Spleen (tissue), 11 donors: ENCODE measurements around the gene SRPK2. TPM values are rescaled to one million over a fixed set of nuclear protein-coding genes. Genes with fewer than 3 reads are reported as not detected.

Experiments
- DNase-seq: peaks from one replicate; pipeline ENCODE4 v3.0.0-alpha.2; 2020
- H3K27ac ChIP-seq, 8 donors: fragments of 200-600 bp; sonication (generic) in 7 of 8; 1 replicate in 4 of 8; 2 replicates in 4 of 8; pipeline versions ENCODE4 v1.5.0 to v1.8.0; 2016 to 2021; ENCODE audit warnings: inconsistent platforms in 4 of 8, mild to moderate bottlenecking in 4 of 8, moderate library complexity in 1 of 8
- H3K27me3 ChIP-seq, 7 donors: fragments of 200-600 bp; sonication (generic) in 6 of 7; replicated peaks in 1 of 7; 1 replicate in 4 of 7; 2 replicates in 3 of 7; pipeline versions ENCODE4 v1.5.0 to v1.8.0; 2016 to 2021; ENCODE audit warnings: inconsistent platforms in 3 of 7, mild to moderate bottlenecking in 1 of 7
- H3K36me3 ChIP-seq, 6 donors: fragments of 200-600 bp; sonication (generic) in 5 of 6; 1 replicate in 4 of 6; 2 replicates in 2 of 6; pipeline versions ENCODE4 v1.5.0 to v1.8.0; 2016 to 2021; ENCODE audit warnings: inconsistent platforms in 2 of 6
- H3K4me1 ChIP-seq, 6 donors: fragments of 200-600 bp; sonication (generic) in 5 of 6; 1 replicate in 3 of 6; 2 replicates in 3 of 6; pipeline versions ENCODE4 v1.5.0 to v1.8.0; 2016 to 2021; ENCODE audit warnings: inconsistent platforms in 3 of 6
- H3K4me3 ChIP-seq, 8 donors: fragments of 200-600 bp; sonication (generic) in 7 of 8; 1 replicate in 4 of 8; 2 replicates in 4 of 8; pipeline versions ENCODE4 v1.5.0 to v1.8.0; 2016 to 2021; ENCODE audit warnings: inconsistent platforms in 4 of 8, mild to moderate bottlenecking in 4 of 8, moderate library complexity in 2 of 8
- H3K9me3 ChIP-seq, 8 donors: fragments of 200-600 bp; sonication (generic) in 7 of 8; 1 replicate in 4 of 8; 2 replicates in 4 of 8; pipeline versions ENCODE4 v1.5.0 to v1.8.0; 2016 to 2021; ENCODE audit warnings: inconsistent platforms in 4 of 8
- CTCF ChIP-seq, 11 experiments: fragments of 200-600 bp in 7 of 11; fragments of 450-650 bp in 4 of 11; sonication (generic) in 4 of 11; IDR thresholded peaks in 8 of 11; conservative IDR thresholded peaks in 3 of 11; 1 replicate in 7 of 11; 2 replicates in 4 of 11; pipeline versions ENCODE4 v1.4.0 to v1.8.0; 2016 to 2021; ENCODE audit warnings: antibody characterized with exemption in 11 of 11, inconsistent platforms in 4 of 11, mild to moderate bottlenecking in 1 of 11
- POLR2A ChIP-seq, 3 donors: fragments of 450-650 bp; IDR thresholded peaks; one replicate each; pipeline ENCODE4 v1.5.1; 2017; ENCODE audit warnings: antibody characterized with exemption in 3 of 3, mild to moderate bottlenecking in 1 of 3
- POLR2AphosphoS5 ChIP-seq, 3 donors: sonication (generic); formaldehyde crosslinking; IDR thresholded peaks; one replicate each; pipeline ENCODE4 v1.5.1; 2017; ENCODE audit warnings: antibody characterized with exemption in 3 of 3
- WGBS, 5 donors: extraction: QIAGEN DNeasy Blood & Tissue Kit in 3 of 5; methylation state at CpG; one replicate each; pipeline versions ENCODE4 v1.1.5 to v1.1.7; 2013 to 2018; 5-methylcytosine and 5-hydroxymethylcytosine counted together
- intact Hi-C: fragments of 100-400 bp; cut with DNase I; formaldehyde crosslinking; loops from one replicate; pipeline ENCODE4 v1.15.0; 2023; ENCODE audit warnings: low total_unique reads
- polyA plus RNA-seq, 3 donors: library from polyadenylated mRNA; stranded (reverse); fragments of 200-250 nt; gene quantifications; one replicate each; pipeline ENCODE4 v1.2.1, GENCODE V29; 2013
- total RNA-seq, 7 donors: library from RNA; depleted of rRNA in 3 of 7; stranded (reverse); fragments of >200 nt in 3 of 7; fragmentation: NEBNext Ultra II Directional in 4 of 7; extraction: Animal tissue kit (Norgen Biotek cat#: 25700) in 4 of 7; gene quantifications; one replicate each; pipeline versions ENCODE4 v1.1.0 to v1.2.1, GENCODE V29; 2016 to 2021
- donor health status: healthy with polysubstance abuse.
- donor health status: DM: no; HTN: no; CAD: no; lungs with moderate emphysema.
- donor health status: DM: no; HTN: no; CAD: no.
- donor health status: Bipolar disorder and iron deficiency.
- donor health status: healthy.
- donor health status: DM: no; HTN: no; CAD: no.
- donor health status: DM: yes; HTN: yes; CAD: no.

Gene SRPK2
- total and polyA plus RNA-seq, 10 donors: 9.6 to 60.3 (median 46.2) TPM

GRCh38 chr7:105389088-105389650 lies 448 bp upstream of the SRPK2 start:
- DNase-seq: no peak
- H3K36me3 ChIP-seq: no peaks in the 10 kb centered on the region
- H3K4me3 ChIP-seq: peak overlapping the region; percentile 45 to 97 (median 92)
- WGBS, 5 donors: 6 to 11% (median 10%) methylated on average over 24 to 45 of the region's 45 CpGs
- no peaks in the 10 kb centered on the region for H3K27me3 ChIP-seq
- intact Hi-C loops: no loop called here
- H3K4me1 ChIP-seq: peaks cover 9 to 37% (median 13%) of the 10 kb centered on the region in 6 donors
- TF ChIP-seq POLR2A (IDR thresholded peaks at IDR 0.05): no peak
- TF ChIP-seq POLR2AphosphoS5 (IDR thresholded peaks at IDR 0.05): peak in 1 of 3 donors; percentile 4
- no peaks in the 10 kb centered on the region for H3K9me3 ChIP-seq
- H3K27ac ChIP-seq: peak overlapping the region in 6 of 8 donors; percentile 49 to 89 (median 78)

DNA sequence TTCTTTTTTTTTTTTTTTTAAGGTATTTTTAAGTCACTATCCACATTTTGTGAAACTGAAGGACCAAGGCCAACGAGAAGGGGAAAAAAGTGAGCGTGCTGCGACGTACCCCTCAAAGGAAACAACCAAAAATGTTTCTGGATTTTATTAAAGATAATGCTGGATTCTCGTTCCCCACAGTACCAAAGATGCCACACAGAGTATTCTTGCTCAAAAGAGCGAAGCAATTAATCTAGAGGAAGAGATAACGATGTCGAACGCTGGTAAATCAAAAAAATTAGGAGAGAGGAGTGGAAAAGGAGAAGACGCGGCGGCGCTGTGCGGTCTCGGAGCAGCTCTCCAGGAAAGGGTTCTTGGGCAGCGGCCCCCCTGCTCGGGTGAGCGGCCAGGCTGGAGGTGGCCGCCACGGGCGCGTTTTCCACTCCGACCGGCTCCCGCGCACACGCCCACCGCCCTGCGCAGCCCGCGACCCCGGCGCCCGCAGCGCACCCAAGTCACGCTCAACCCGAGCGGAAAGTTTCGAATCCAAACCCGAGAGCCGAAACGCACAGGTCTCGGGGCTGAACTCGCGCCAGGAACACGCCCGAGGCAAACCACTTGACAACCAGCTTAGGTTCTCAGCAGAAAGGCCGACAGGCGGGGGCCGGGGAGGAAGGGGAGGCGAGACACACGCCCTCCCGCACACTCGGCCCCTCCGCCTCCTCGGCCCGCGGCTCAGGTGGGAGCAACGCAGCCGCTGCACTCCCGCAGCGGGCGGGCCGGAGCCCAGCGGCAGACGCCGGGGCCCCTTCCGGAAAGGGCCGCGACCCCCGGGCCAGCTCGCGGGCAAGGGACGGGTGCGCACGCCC lies 989 bp downstream of the SRPK2 start:
- peaks cover 9 to 42% (median 15%) of the 10 kb centered on the region in 6 donors for H3K4me1 ChIP-seq
- H3K9me3 ChIP-seq: no peaks in the 10 kb centered on the region
- no peaks in the 10 kb centered on the region for H3K27me3 ChIP-seq
- peak overlapping the region; percentile 21 to 89 (median 86) for H3K27ac ChIP-seq
- WGBS, 5 donors: 2 to 6% (median 3%) methylated on average over 36 to 76 of the region's 76 CpGs
- peak overlapping the region; percentile 86 to 97 (median 94) for H3K4me3 ChIP-seq
- H3K36me3 ChIP-seq: no peaks in the 10 kb centered on the region
- intact Hi-C loops: no loop called here
- no peak for TF ChIP-seq POLR2A (IDR thresholded peaks at IDR 0.05)
- peak; percentile 25 to 58 (median 57) for TF ChIP-seq POLR2AphosphoS5 (IDR thresholded peaks at IDR 0.05)
- DNase-seq: peak; percentile 91

- H3K27me3 ChIP-seq: no peaks in the 10 kb centered on the region
- H3K4me3 ChIP-seq: no peak overlapping the region
- TF ChIP-seq POLR2AphosphoS5 (IDR thresholded peaks at IDR 0.05): no peak
- no peak for TF ChIP-seq CTCF (IDR thresholded peaks at IDR 0.05 in 8 of 11, conservative IDR thresholded peaks at IDR 0.05 in 3 of 11)
- TF ChIP-seq POLR2A (IDR thresholded peaks at IDR 0.05): no peak
- DNase-seq: no peak
- peaks cover 0 to 30% (median 8%) of the 10 kb centered on the region in 6 donors for H3K4me1 ChIP-seq
- H3K36me3 ChIP-seq: no peaks in the 10 kb centered on the region
- H3K27ac ChIP-seq: no peak overlapping the region
- WGBS, 5 donors: 90 to 97% (median 93%) methylated on average over 3 of the region's 3 CpGs
- intact Hi-C loops: no loop called here
- H3K9me3 ChIP-seq: no peaks in the 10 kb centered on the region
Observed at GRCh38 chr7:105377903-105378302, 10.8 kb downstream of the SRPK2 start.

DNA sequence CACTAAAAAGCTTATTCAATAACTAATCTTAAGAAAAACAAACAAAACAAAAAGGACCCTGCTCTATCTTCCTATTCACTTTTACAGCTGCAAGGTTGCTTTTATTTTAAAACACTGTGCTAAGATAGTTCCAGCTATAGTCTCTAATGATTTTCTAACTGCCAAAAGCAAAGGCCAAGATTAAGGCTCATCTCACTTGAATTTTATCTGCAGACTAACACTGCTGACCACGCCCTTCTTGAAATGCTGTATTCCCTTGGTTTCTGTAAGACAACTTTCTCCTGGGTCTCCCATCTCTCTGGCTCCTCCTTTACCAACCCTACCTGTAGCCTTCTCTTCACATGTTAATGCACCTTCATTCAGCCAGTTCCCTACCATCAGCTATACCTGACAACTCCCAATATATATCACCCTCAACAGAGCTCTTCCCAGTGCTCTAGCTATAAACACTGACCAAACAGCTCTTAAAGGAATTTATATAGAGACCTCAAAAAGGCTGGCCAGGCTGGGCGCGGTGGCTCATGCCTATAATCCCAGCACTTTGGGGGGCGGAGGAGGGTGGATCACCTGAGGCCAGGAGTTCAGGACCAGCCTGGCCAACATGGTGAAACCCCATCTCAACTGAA lies 11.7 kb downstream of the SRPK2 start:
- no peaks in the 10 kb centered on the region for H3K9me3 ChIP-seq
- no peaks in the 10 kb centered on the region for H3K36me3 ChIP-seq
- H3K4me1 ChIP-seq: peaks cover 0 to 30% (median 8%) of the 10 kb centered on the region in 6 donors
- WGBS, 5 donors: 91 to 99% (median 98%) methylated on average over 4 of the region's 4 CpGs
- TF ChIP-seq CTCF (IDR thresholded peaks at IDR 0.05 in 8 of 11, conservative IDR thresholded peaks at IDR 0.05 in 3 of 11) (no peak), POLR2AphosphoS5 (IDR thresholded peaks at IDR 0.05) (no peak), POLR2A (IDR thresholded peaks at IDR 0.05) (no peak)
- H3K27ac ChIP-seq: no peak overlapping the region
- no peak overlapping the region for H3K4me3 ChIP-seq
- intact Hi-C loops: no loop called here
- no peaks in the 10 kb centered on the region for H3K27me3 ChIP-seq
- no peak for DNase-seq
